ENCODE measurements around the gene EREG.
A peak's percentile ranks its signal among the peaks of the same experiment; 100 is the strongest.

EREG gene

GRCh38 chr4:74318276-74318675 is 46.7 kb upstream of the EREG start:
- Histone ChIP-seq H4K8ac (ENCODE audit: low read length) (no peak overlapping the region), H3K18ac (ENCODE audit: low read depth in 1 of 2, low read length in 2 of 2) (no peak overlapping the region), H3K4me1 (ENCODE audit: control insufficient read depth, insufficient read depth, low read depth, low read length) (peaks cover 2% of the 10 kb centered on the region), H3K23ac (ENCODE audit: low read length in 2 of 2) (no peak overlapping the region), H2BK120ac (ENCODE audit: low read depth, low read length) (no peak overlapping the region), H3K9me3 (ENCODE audit: control insufficient read depth, low read length) (no peaks in the 10 kb centered on the region), H3K14ac (ENCODE audit: low read length in 2 of 2) (no peak overlapping the region), H3K79me1 (replicated peaks; ENCODE audit: low read length, poor library complexity, severe bottlenecking) (no peaks in the 10 kb centered on the region), H3K27me3 (ENCODE audit: control insufficient read depth in 1 of 2, insufficient read depth in 1 of 2, low read length in 2 of 2) (no peaks in the 10 kb centered on the region), H3K36me3 (ENCODE audit: control insufficient read depth in 1 of 2, insufficient read depth in 2 of 2, low read depth in 1 of 2, low read length in 2 of 2) (no peaks in the 10 kb centered on the region), H2BK15ac (ENCODE audit: low read depth, poor library complexity, severe bottlenecking) (no peak overlapping the region), H3K4me2 (ENCODE audit: low read length, poor library complexity, severe bottlenecking) (no peak overlapping the region), H2AK5ac (ENCODE audit: low read length, severe bottlenecking) (no peak overlapping the region), H2BK12ac (ENCODE audit: low read length in 2 of 2) (no peak overlapping the region), H4K91ac (ENCODE audit: low read length) (no peak overlapping the region), H3K27ac (ENCODE audit: low read length, poor library complexity, severe bottlenecking) (no peak overlapping the region), H3K4me3 (ENCODE audit: insufficient read depth in 1 of 2, low read depth in 1 of 2, low read length in 2 of 2) (no peak overlapping the region), H2BK5ac (ENCODE audit: low read depth, low read length, poor library complexity, severe bottlenecking) (no peak overlapping the region), H3K4ac (ENCODE audit: low read depth in 1 of 2, low read length in 2 of 2) (no peak overlapping the region), H3K9ac (ENCODE audit: low read length) (peak overlapping the region; percentile 21), H2AFZ (ENCODE audit: low read depth, low read length) (no peak overlapping the region)
- WGBS, result no CpG with 5 or more reads among the region's 2 CpGs
- no peak for DNase-seq

DNA sequence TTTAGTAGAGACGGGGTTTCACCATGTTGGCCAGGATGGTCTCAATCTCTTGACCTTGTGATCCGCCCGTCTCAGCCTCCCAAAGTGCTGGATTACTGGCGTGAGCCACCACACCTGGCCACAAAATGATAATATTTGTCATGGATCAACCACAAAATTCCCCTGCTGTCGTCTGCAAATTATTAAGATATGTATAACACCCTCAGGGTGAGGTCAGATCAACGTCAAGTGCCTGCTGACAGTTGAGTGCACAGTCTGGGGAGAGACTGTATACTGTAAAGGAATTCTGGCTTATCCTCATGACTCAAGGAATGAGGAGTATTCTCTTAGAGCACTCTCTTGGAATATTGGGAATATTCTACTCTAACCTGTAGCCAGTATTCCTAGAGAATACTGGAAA is 45.5 kb upstream of the EREG start:
- Histone ChIP-seq H4K8ac (ENCODE audit: low read length) (no peak overlapping the region), H3K14ac (ENCODE audit: low read length in 2 of 2) (no peak overlapping the region), H3K9me3 (ENCODE audit: control insufficient read depth, low read length) (no peaks in the 10 kb centered on the region), H4K91ac (ENCODE audit: low read length) (no peak overlapping the region), H3K4me3 (ENCODE audit: insufficient read depth in 1 of 2, low read depth in 1 of 2, low read length in 2 of 2) (no peak overlapping the region), H3K4me1 (ENCODE audit: control insufficient read depth, insufficient read depth, low read depth, low read length) (peaks cover 2% of the 10 kb centered on the region), H3K9ac (ENCODE audit: low read length) (no peak overlapping the region), H3K27ac (ENCODE audit: low read length, poor library complexity, severe bottlenecking) (no peak overlapping the region), H3K4ac (ENCODE audit: low read depth in 1 of 2, low read length in 2 of 2) (no peak overlapping the region), H3K79me1 (replicated peaks; ENCODE audit: low read length, poor library complexity, severe bottlenecking) (no peaks in the 10 kb centered on the region), H3K18ac (ENCODE audit: low read depth in 1 of 2, low read length in 2 of 2) (no peak overlapping the region), H2BK5ac (ENCODE audit: low read depth, low read length, poor library complexity, severe bottlenecking) (no peak overlapping the region), H3K36me3 (ENCODE audit: control insufficient read depth in 1 of 2, insufficient read depth in 2 of 2, low read depth in 1 of 2, low read length in 2 of 2) (no peaks in the 10 kb centered on the region), H3K4me2 (ENCODE audit: low read length, poor library complexity, severe bottlenecking) (no peak overlapping the region), H2BK120ac (ENCODE audit: low read depth, low read length) (no peak overlapping the region), H2BK12ac (ENCODE audit: low read length in 2 of 2) (no peak overlapping the region), H2AFZ (ENCODE audit: low read depth, low read length) (no peak overlapping the region), H3K27me3 (ENCODE audit: control insufficient read depth in 1 of 2, insufficient read depth in 1 of 2, low read length in 2 of 2) (no peaks in the 10 kb centered on the region), H2AK5ac (ENCODE audit: low read length, severe bottlenecking) (no peak overlapping the region), H2BK15ac (ENCODE audit: low read depth, poor library complexity, severe bottlenecking) (no peak overlapping the region), H3K23ac (ENCODE audit: low read length in 2 of 2) (no peak overlapping the region)
- WGBS, result 86% methylated on average over 5 of the region's 6 CpGs
- no peak for DNase-seq

- 28% methylated on average over 4 of the region's 4 CpGs for WGBS
- Histone ChIP-seq H2BK12ac (ENCODE audit: low read length in 2 of 2) (no peak overlapping the region), H3K4me2 (ENCODE audit: low read length, poor library complexity, severe bottlenecking) (no peak overlapping the region), H3K4me3 (ENCODE audit: insufficient read depth in 1 of 2, low read depth in 1 of 2, low read length in 2 of 2) (no peak overlapping the region), H4K91ac (ENCODE audit: low read length) (no peak overlapping the region), H3K79me1 (replicated peaks; ENCODE audit: low read length, poor library complexity, severe bottlenecking) (no peaks in the 10 kb centered on the region), H2AK5ac (ENCODE audit: low read length, severe bottlenecking) (no peak overlapping the region), H3K9ac (ENCODE audit: low read length) (peak overlapping the region; percentile 31), H2AFZ (ENCODE audit: low read depth, low read length) (peak overlapping the region; percentile 43), H3K23ac (ENCODE audit: low read length in 2 of 2) (no peak overlapping the region), H3K27me3 (ENCODE audit: control insufficient read depth in 1 of 2, insufficient read depth in 1 of 2, low read length in 2 of 2) (no peaks in the 10 kb centered on the region), H4K8ac (ENCODE audit: low read length) (no peak overlapping the region), H3K4ac (ENCODE audit: low read depth in 1 of 2, low read length in 2 of 2) (no peak overlapping the region), H3K36me3 (ENCODE audit: control insufficient read depth in 1 of 2, insufficient read depth in 2 of 2, low read depth in 1 of 2, low read length in 2 of 2) (no peaks in the 10 kb centered on the region), H2BK15ac (ENCODE audit: low read depth, poor library complexity, severe bottlenecking) (no peak overlapping the region), H3K4me1 (ENCODE audit: control insufficient read depth, insufficient read depth, low read depth, low read length) (peaks cover 2% of the 10 kb centered on the region), H2BK5ac (ENCODE audit: low read depth, low read length, poor library complexity, severe bottlenecking) (no peak overlapping the region), H3K27ac (ENCODE audit: low read length, poor library complexity, severe bottlenecking) (no peak overlapping the region), H3K14ac (ENCODE audit: low read length in 2 of 2) (no peak overlapping the region), H3K18ac (ENCODE audit: low read depth in 1 of 2, low read length in 2 of 2) (no peak overlapping the region), H2BK120ac (ENCODE audit: low read depth, low read length) (no peak overlapping the region), H3K9me3 (ENCODE audit: control insufficient read depth, low read length) (no peaks in the 10 kb centered on the region)
- peak; percentile 70 for DNase-seq
Observed at GRCh38 chr4:74320559-74321118, 44.3 kb upstream of the EREG start.

DNA sequence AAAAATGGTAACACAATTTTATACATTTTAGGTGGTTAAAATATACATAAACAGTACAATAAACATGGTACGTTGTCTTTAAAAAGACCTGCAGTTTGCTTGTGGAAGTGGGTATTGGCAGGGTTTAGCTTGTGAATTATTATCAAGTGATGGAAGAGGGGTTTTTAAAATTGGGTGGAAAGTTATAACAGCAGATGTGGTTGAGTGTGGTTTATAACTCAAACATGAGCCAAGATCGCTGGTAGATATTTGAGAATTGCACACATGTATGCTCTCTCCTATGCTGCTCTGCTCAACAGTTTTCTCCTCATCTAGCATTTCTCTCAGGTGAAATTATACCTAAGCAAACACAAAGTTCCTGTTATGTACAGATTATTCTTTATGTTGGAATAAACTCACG is 42.6 kb upstream of the EREG start:
- Histone ChIP-seq H3K4me1 (ENCODE audit: control insufficient read depth, insufficient read depth, low read depth, low read length) (peaks cover 2% of the 10 kb centered on the region), H3K36me3 (ENCODE audit: control insufficient read depth in 1 of 2, insufficient read depth in 2 of 2, low read depth in 1 of 2, low read length in 2 of 2) (no peaks in the 10 kb centered on the region), H3K4me3 (ENCODE audit: insufficient read depth in 1 of 2, low read depth in 1 of 2, low read length in 2 of 2) (no peak overlapping the region), H2AK5ac (ENCODE audit: low read length, severe bottlenecking) (no peak overlapping the region), H3K23ac (ENCODE audit: low read length in 2 of 2) (no peak overlapping the region), H3K18ac (ENCODE audit: low read depth in 1 of 2, low read length in 2 of 2) (no peak overlapping the region), H3K27me3 (ENCODE audit: control insufficient read depth in 1 of 2, insufficient read depth in 1 of 2, low read length in 2 of 2) (no peaks in the 10 kb centered on the region), H3K27ac (ENCODE audit: low read length, poor library complexity, severe bottlenecking) (no peak overlapping the region), H2BK120ac (ENCODE audit: low read depth, low read length) (no peak overlapping the region), H2BK12ac (ENCODE audit: low read length in 2 of 2) (no peak overlapping the region), H2AFZ (ENCODE audit: low read depth, low read length) (no peak overlapping the region), H2BK15ac (ENCODE audit: low read depth, poor library complexity, severe bottlenecking) (no peak overlapping the region), H3K4ac (ENCODE audit: low read depth in 1 of 2, low read length in 2 of 2) (no peak overlapping the region), H3K79me1 (replicated peaks; ENCODE audit: low read length, poor library complexity, severe bottlenecking) (no peaks in the 10 kb centered on the region), H3K9me3 (ENCODE audit: control insufficient read depth, low read length) (no peaks in the 10 kb centered on the region), H4K8ac (ENCODE audit: low read length) (no peak overlapping the region), H3K14ac (ENCODE audit: low read length in 2 of 2) (no peak overlapping the region), H2BK5ac (ENCODE audit: low read depth, low read length, poor library complexity, severe bottlenecking) (no peak overlapping the region), H3K9ac (ENCODE audit: low read length) (no peak overlapping the region), H3K4me2 (ENCODE audit: low read length, poor library complexity, severe bottlenecking) (no peak overlapping the region), H4K91ac (ENCODE audit: low read length) (no peak overlapping the region)
- WGBS, result 78% methylated on average over 2 of the region's 3 CpGs
- no peak for DNase-seq
